HepG2 (cell line): ENCODE results near the gene P2RY2. TPM values are rescaled to one million over a fixed set of nuclear protein-coding genes. Genes with fewer than 3 reads are reported as not detected.

Source experiments
- ARNTL ChIP-seq: sonication (generic); formaldehyde crosslinking; IDR thresholded peaks from 2 replicates; pipeline ENCODE4 v1.4.0; 2020; ENCODE audit warnings: mild to moderate bottlenecking, missing genetic modification reagents
- EP300 ChIP-seq, 3 experiments: sonication (generic) in 1 of 3; formaldehyde crosslinking in 1 of 3; IDR thresholded peaks; 2 replicates each; pipeline versions ENCODE4 v1.5.1 to v1.6.1; 2011 to 2020; ENCODE audit warnings: low read depth in 2 of 3, low read length in 2 of 3, borderline replicate concordance in 1 of 3, improper control_type of control experiment in 1 of 3, mild to moderate bottlenecking in 1 of 3, missing genetic modification reagents in 1 of 3, moderate library complexity in 1 of 3
- EZH2 ChIP-seq: conservative IDR thresholded peaks from 2 replicates; pipeline ENCODE4 v1.6.1; 2012; ENCODE audit warnings: mild to moderate bottlenecking, low read depth, low read length, moderate library complexity
- NAIF1 ChIP-seq: sonication (generic); formaldehyde crosslinking; IDR thresholded peaks from 2 replicates; pipeline ENCODE4 v1.5.0; 2020; ENCODE audit warnings: mild to moderate bottlenecking, missing genetic modification reagents, borderline replicate concordance
- NFE2L2 ChIP-seq: fragments of 150-350 bp; IDR thresholded peaks from 2 replicates; pipeline ENCODE4 v1.6.1; 2014; ENCODE audit warnings: low read length
- PRMT3 ChIP-seq: sonication (generic); formaldehyde crosslinking; IDR thresholded peaks from 2 replicates; pipeline ENCODE4 v1.8.1; 2022; ENCODE audit warnings: low read depth, mild to moderate bottlenecking, moderate library complexity, missing genetic modification reagents, borderline replicate concordance
- RNF2 ChIP-seq: fragments of 450-650 bp; conservative IDR thresholded peaks from 2 replicates; pipeline ENCODE4 v1.6.1; 2016; ENCODE audit warnings: low read depth
- ZC3H13 ChIP-seq: sonication (generic); formaldehyde crosslinking; IDR thresholded peaks from 2 replicates; pipeline ENCODE4 v1.8.1; 2023; ENCODE audit warnings: mild to moderate bottlenecking, missing genetic modification reagents, moderate library complexity
- ZFYVE20 ChIP-seq: sonication (generic); formaldehyde crosslinking; IDR thresholded peaks from 2 replicates; pipeline ENCODE4 v1.8.0; 2023; ENCODE audit warnings: low read depth, mild to moderate bottlenecking, moderate library complexity, missing genetic modification reagents, borderline replicate concordance
- ZNF24 ChIP-seq: fragments of 450-650 bp; IDR thresholded peaks from 2 replicates; pipeline ENCODE4 v1.6.1; 2017; ENCODE audit warnings: antibody characterized with exemption, mild to moderate bottlenecking
- ZNF781 ChIP-seq: sonication (generic); formaldehyde crosslinking; IDR thresholded peaks from 2 replicates; pipeline ENCODE4 v1.5.1; 2020; ENCODE audit warnings: borderline replicate concordance, mild to moderate bottlenecking, missing genetic modification reagents; ENCODE audit errors: not compliant biosample characterization
- ZNF782 ChIP-seq: sonication (generic); formaldehyde crosslinking; IDR thresholded peaks from 2 replicates; pipeline ENCODE4 v1.4.0; 2020; ENCODE audit warnings: missing genetic modification reagents, mild to moderate bottlenecking, borderline replicate concordance
- polyA plus RNA-seq, 8 experiments: library from polyadenylated mRNA; depleted of rRNA in 3 of 8; stranded (reverse) in 7 of 8; unstranded in 1 of 8; fragments of >200 nt; fragmentation: Illumina TruSeq in 4 of 8; extraction: Trizol in 4 of 8; gene quantifications; 2 replicates each; pipeline versions ENCODE4 v1.2.1 to v1.2.3, GENCODE V29; 2011 to 2016; ENCODE audit warnings: low read depth in 4 of 8, missing spikeins in 1 of 8, mixed read lengths in 1 of 8; ENCODE audit not compliant: insufficient read depth in 1 of 8
- total RNA-seq, 5 experiments: library from RNA; depleted of rRNA; stranded (reverse); fragments of >200 nt; fragmentation: Illumina TruSeq; extraction: Trizol; gene quantifications; 2 replicates each; pipeline ENCODE4 v1.2.3, GENCODE V29; 2016; ENCODE audit warnings: low read depth in 1 of 5
- TF ChIP-seq, protein P1 (sequence below): sonication (generic); formaldehyde crosslinking; IDR thresholded peaks from 2 replicates; pipeline ENCODE4 v1.9.0; 2022; ENCODE audit warnings: missing genetic modification reagents, mild to moderate bottlenecking, borderline replicate concordance
- TF ChIP-seq, protein P2 (sequence below): IDR thresholded peaks from 2 replicates; pipeline ENCODE4 v1.6.1; 2012; ENCODE audit warnings: inconsistent platforms
- TF ChIP-seq, protein P3 (sequence below): sonication (generic); formaldehyde crosslinking; IDR thresholded peaks from 2 replicates; pipeline ENCODE4 v1.4.0; 2020; ENCODE audit warnings: missing genetic modification reagents
- TF ChIP-seq, protein P4 (sequence below): sonication (generic); formaldehyde crosslinking; IDR thresholded peaks from 2 replicates; pipeline ENCODE4 v1.8.1; 2023; ENCODE audit warnings: mild to moderate bottlenecking, missing genetic modification reagents
- TF ChIP-seq, protein P5 (sequence below): IDR thresholded peaks from 2 replicates; pipeline ENCODE4 v1.6.1; 2016; ENCODE audit warnings: control low read depth
- TF ChIP-seq, protein P6 (sequence below): sonication (generic); formaldehyde crosslinking; IDR thresholded peaks from 2 replicates; pipeline ENCODE4 v1.4.0; 2020; ENCODE audit warnings: missing genetic modification reagents

Gene P2RY2
- total and polyA plus RNA-seq, 2 of the 13 experiments (the other 11 are each of a cell fraction or from before 2014, with no cell fraction given): 0.95 to 3.1 TPM

DNA sequence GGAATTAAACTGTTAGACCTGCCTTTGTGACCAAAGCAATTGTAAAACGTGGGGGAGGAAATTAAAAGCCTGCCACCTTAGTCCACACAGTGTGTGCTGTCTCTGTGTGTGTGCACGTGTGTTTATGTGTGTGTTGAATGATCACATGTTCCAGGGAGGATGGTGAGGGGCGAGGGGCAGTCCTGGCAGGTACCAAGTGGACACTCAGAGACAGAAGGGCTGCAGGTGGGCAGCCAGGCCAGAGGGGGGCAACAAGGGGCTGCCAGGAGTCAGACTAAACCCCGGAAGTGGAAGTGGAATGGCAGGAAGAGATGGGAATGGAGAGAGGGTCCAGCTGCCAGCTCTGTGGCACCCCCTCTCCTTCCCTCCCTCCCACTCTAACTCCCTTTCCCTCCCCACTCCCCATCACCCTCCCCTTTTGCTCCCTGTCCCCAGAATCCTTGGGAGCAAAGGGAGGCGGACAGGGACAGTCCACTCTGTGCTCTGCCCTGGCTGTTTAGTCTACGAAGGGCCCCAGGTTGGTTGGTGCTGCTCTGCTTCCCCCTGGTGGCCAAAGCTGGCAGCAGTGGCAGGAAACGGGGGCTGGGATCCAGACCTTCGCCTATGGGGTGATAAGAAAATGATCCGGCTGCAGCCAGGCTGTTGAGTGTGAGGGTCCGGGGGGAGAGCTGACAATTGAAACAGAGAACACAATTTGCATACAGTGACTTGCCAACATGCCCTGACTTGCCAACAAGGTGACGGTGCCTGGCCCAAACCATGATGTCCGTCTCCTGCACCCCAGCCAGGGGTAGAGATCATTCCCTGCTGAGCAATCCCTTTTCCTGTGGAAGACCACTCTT is 24.4 kb downstream of the P2RY2 start (continued):
- TF ChIP-seq NAIF1 (CRISPR knock-in tag) (no peak), RNF2 (no peak), NFE2L2 (no peak), ARNTL (CRISPR knock-in tag) (peak; percentile 25; the same call in 1 of the 2 replicates), ZC3H13 (CRISPR knock-in tag) (no peak), PRMT3 (CRISPR knock-in tag) (no peak), ZNF24 (no peak), EP300 (IDR thresholded peaks at IDR 0.05; ENCODE audit: low read depth in 2 of 2, low read length in 2 of 2) (no peak), EP300 (CRISPR knock-in tag; IDR thresholded peaks at IDR 0.05; ENCODE audit: borderline replicate concordance) (no peak), ZNF782 (CRISPR knock-in tag) (no peak; the same call in 1 of the 2 replicates), ZNF781 (CRISPR knock-in tag) (peak; percentile 49), EZH2 (no peak), ZFYVE20 (no peak)
- TF ChIP-seq, protein P1, sequence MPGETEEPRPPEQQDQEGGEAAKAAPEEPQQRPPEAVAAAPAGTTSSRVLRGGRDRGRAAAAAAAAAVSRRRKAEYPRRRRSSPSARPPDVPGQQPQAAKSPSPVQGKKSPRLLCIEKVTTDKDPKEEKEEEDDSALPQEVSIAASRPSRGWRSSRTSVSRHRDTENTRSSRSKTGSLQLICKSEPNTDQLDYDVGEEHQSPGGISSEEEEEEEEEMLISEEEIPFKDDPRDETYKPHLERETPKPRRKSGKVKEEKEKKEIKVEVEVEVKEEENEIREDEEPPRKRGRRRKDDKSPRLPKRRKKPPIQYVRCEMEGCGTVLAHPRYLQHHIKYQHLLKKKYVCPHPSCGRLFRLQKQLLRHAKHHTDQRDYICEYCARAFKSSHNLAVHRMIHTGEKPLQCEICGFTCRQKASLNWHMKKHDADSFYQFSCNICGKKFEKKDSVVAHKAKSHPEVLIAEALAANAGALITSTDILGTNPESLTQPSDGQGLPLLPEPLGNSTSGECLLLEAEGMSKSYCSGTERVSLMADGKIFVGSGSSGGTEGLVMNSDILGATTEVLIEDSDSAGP (CRISPR knock-in tag): peak; percentile 61; the same call in 1 of the 2 replicates
- TF ChIP-seq, protein P2, sequence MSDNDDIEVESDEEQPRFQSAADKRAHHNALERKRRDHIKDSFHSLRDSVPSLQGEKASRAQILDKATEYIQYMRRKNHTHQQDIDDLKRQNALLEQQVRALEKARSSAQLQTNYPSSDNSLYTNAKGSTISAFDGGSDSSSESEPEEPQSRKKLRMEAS: peak; percentile 32; the same call in 1 of the 2 replicates
- TF ChIP-seq, protein P3, sequence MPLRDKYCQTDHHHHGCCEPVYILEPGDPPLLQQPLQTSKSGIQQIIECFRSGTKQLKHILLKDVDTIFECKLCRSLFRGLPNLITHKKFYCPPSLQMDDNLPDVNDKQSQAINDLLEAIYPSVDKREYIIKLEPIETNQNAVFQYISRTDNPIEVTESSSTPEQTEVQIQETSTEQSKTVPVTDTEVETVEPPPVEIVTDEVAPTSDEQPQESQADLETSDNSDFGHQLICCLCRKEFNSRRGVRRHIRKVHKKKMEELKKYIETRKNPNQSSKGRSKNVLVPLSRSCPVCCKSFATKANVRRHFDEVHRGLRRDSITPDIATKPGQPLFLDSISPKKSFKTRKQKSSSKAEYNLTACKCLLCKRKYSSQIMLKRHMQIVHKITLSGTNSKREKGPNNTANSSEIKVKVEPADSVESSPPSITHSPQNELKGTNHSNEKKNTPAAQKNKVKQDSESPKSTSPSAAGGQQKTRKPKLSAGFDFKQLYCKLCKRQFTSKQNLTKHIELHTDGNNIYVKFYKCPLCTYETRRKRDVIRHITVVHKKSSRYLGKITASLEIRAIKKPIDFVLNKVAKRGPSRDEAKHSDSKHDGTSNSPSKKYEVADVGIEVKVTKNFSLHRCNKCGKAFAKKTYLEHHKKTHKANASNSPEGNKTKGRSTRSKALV (CRISPR knock-in tag): no peak
- TF ChIP-seq, protein P4, sequence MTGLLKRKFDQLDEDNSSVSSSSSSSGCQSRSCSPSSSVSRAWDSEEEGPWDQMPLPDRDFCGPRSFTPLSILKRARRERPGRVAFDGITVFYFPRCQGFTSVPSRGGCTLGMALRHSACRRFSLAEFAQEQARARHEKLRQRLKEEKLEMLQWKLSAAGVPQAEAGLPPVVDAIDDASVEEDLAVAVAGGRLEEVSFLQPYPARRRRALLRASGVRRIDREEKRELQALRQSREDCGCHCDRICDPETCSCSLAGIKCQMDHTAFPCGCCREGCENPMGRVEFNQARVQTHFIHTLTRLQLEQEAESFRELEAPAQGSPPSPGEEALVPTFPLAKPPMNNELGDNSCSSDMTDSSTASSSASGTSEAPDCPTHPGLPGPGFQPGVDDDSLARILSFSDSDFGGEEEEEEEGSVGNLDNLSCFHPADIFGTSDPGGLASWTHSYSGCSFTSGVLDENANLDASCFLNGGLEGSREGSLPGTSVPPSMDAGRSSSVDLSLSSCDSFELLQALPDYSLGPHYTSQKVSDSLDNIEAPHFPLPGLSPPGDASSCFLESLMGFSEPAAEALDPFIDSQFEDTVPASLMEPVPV (CRISPR knock-in tag): no peak
- TF ChIP-seq, protein P5, sequence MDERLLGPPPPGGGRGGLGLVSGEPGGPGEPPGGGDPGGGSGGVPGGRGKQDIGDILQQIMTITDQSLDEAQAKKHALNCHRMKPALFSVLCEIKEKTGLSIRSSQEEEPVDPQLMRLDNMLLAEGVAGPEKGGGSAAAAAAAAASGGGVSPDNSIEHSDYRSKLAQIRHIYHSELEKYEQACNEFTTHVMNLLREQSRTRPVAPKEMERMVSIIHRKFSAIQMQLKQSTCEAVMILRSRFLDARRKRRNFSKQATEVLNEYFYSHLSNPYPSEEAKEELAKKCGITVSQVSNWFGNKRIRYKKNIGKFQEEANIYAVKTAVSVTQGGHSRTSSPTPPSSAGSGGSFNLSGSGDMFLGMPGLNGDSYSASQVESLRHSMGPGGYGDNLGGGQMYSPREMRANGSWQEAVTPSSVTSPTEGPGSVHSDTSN: no peak
- TF ChIP-seq, protein P6, sequence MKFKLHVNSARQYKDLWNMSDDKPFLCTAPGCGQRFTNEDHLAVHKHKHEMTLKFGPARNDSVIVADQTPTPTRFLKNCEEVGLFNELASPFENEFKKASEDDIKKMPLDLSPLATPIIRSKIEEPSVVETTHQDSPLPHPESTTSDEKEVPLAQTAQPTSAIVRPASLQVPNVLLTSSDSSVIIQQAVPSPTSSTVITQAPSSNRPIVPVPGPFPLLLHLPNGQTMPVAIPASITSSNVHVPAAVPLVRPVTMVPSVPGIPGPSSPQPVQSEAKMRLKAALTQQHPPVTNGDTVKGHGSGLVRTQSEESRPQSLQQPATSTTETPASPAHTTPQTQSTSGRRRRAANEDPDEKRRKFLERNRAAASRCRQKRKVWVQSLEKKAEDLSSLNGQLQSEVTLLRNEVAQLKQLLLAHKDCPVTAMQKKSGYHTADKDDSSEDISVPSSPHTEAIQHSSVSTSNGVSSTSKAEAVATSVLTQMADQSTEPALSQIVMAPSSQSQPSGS (CRISPR knock-in tag): peak; percentile 59; the same call in 1 of the 2 replicates
